HUES64 (cell line): ENCODE measurements around the gene ST6GALNAC2.
"Not testable (repeated sequence)": the region's sequence is repeated elsewhere in the genome, so short reads cannot be mapped to it uniquely, and the experiment has no call there.

ENCODE experiments used
- H3K27ac ChIP-seq: 2 replicates; pipeline ENCODE4 v1.7.0; 2013; ENCODE audit warnings: low read depth, low read length, inconsistent platforms
- H3K27me3 ChIP-seq: 2 replicates; pipeline ENCODE4 v1.6.1; 2013; ENCODE audit warnings: mild to moderate bottlenecking, low read length; ENCODE audit not compliant: insufficient read depth
- H3K36me3 ChIP-seq: 2 replicates; pipeline ENCODE4 v1.6.1; 2013; ENCODE audit warnings: mild to moderate bottlenecking, low read length; ENCODE audit not compliant: insufficient read depth
- H3K4me1 ChIP-seq: 2 replicates; pipeline ENCODE4 v1.6.1; 2013; ENCODE audit warnings: mild to moderate bottlenecking, low read length, moderate library complexity; ENCODE audit not compliant: insufficient read depth
- H3K4me3 ChIP-seq: 2 replicates; pipeline ENCODE4 v1.5.1; 2013; ENCODE audit warnings: mild to moderate bottlenecking, low read length, moderate library complexity
- H3K9ac ChIP-seq: 2 replicates; pipeline ENCODE4 v1.6.1; 2013; ENCODE audit warnings: mild to moderate bottlenecking, low read depth, low read length
- H3K9me3 ChIP-seq: 2 replicates; pipeline ENCODE4 v1.6.1; 2013; ENCODE audit warnings: low read depth, low read length; ENCODE audit not compliant: insufficient read depth
- WGBS: fragments of 150-250, 120-280 bp; methylation state at CpG from one replicate; pipeline ENCODE4 v1.1.7; 2013; ENCODE audit warnings: missing lambda C conversion rate; 5-methylcytosine and 5-hydroxymethylcytosine counted together

Gene ST6GALNAC2

GRCh38 chr17:76530095-76530723, 55.5 kb downstream of the ST6GALNAC2 start:
- Histone ChIP-seq H3K36me3 (no peaks in the 10 kb centered on the region), H3K27me3 (no peaks in the 10 kb centered on the region), H3K9me3 (no peaks in the 10 kb centered on the region), H3K9ac (no peak overlapping the region), H3K4me3 (no peak overlapping the region), H3K27ac (peak overlapping the region; percentile 41), H3K4me1 (peaks cover 10% of the 10 kb centered on the region)
- 74% methylated on average over 23 of the region's 23 CpGs for WGBS

- Histone ChIP-seq H3K4me1 (peaks cover 10% of the 10 kb centered on the region), H3K9ac (no peak overlapping the region), H3K4me3 (no peak overlapping the region), H3K36me3 (no peaks in the 10 kb centered on the region), H3K27ac (0 out of 2 replicates have a peak overlapping the region, but pooled peaks have one; percentile 30), H3K9me3 (no peaks in the 10 kb centered on the region), H3K27me3 (no peaks in the 10 kb centered on the region)
- WGBS, result 64% methylated on average over 19 of the region's 20 CpGs
Observed at GRCh38 chr17:76529224-76530094, 56.2 kb downstream of the ST6GALNAC2 start.

- Histone ChIP-seq H3K4me3 (no peak overlapping the region), H3K9ac (no peak overlapping the region), H3K27me3 (peaks cover under 1% of the 10 kb centered on the region; the same call in 1 of the 2 replicates), H3K9me3 (no peaks in the 10 kb centered on the region), H3K4me1 (peaks cover 10% of the 10 kb centered on the region), H3K36me3 (no peaks in the 10 kb centered on the region), H3K27ac (no peak overlapping the region)
- 84% methylated on average over 29 of the region's 31 CpGs for WGBS
Observed at GRCh38 chr17:76528528-76529223, 57.0 kb downstream of the ST6GALNAC2 start.

GRCh38 chr17:76528156-76528527, 57.5 kb downstream of the ST6GALNAC2 start:
- 84% methylated on average over 15 of the region's 15 CpGs for WGBS
- H3K4me3 ChIP-seq, result no peak overlapping the region
- peaks cover 6% of the 10 kb centered on the region for H3K27me3 ChIP-seq
- H3K9me3 ChIP-seq, result no peaks in the 10 kb centered on the region
- H3K36me3 ChIP-seq, result no peaks in the 10 kb centered on the region
- no peak overlapping the region for H3K27ac ChIP-seq
- H3K9ac ChIP-seq, result no peak overlapping the region
- peaks cover 14% of the 10 kb centered on the region for H3K4me1 ChIP-seq

GRCh38 chr17:76527430-76528111, 58.1 kb downstream of the ST6GALNAC2 start:
- Histone ChIP-seq H3K4me1 (peaks cover 17% of the 10 kb centered on the region), H3K9ac (no peak overlapping the region), H3K27me3 (peaks cover 6% of the 10 kb centered on the region), H3K4me3 (0 out of 2 replicates have a peak overlapping the region, but pooled peaks have one; percentile 0), H3K36me3 (no peaks in the 10 kb centered on the region), H3K27ac (no peak overlapping the region), H3K9me3 (no peaks in the 10 kb centered on the region)
- WGBS, result 23% methylated on average over 22 of the region's 26 CpGs

GRCh38 chr17:76527016-76527415, 58.6 kb downstream of the ST6GALNAC2 start:
- peaks cover 17% of the 10 kb centered on the region for H3K4me1 ChIP-seq
- not testable (repeated sequence) for H3K27ac ChIP-seq, H3K36me3 ChIP-seq, H3K9me3 ChIP-seq, H3K4me3 ChIP-seq, H3K27me3 ChIP-seq, H3K9ac ChIP-seq
- 81% methylated on average over 9 of the region's 9 CpGs for WGBS

GRCh38 chr17:76525513-76525833, 60.2 kb downstream of the ST6GALNAC2 start:
- not testable (repeated sequence) for H3K4me3 ChIP-seq, H3K9me3 ChIP-seq, H3K9ac ChIP-seq, H3K36me3 ChIP-seq, H3K27me3 ChIP-seq, H3K27ac ChIP-seq
- WGBS, result 83% methylated on average over 7 of the region's 8 CpGs
- peaks cover 17% of the 10 kb centered on the region for H3K4me1 ChIP-seq

- Histone ChIP-seq H3K4me1 (peaks cover 16% of the 10 kb centered on the region), H3K27ac (no peak overlapping the region), H3K4me3 (no peak overlapping the region)
Observed at GRCh38 chr17:76524598-76525512, 60.8 kb downstream of the ST6GALNAC2 start.

GRCh38 chr17:76523084-76524037, 62.3 kb downstream of the ST6GALNAC2 start:
- Histone ChIP-seq H3K36me3 (no peaks in the 10 kb centered on the region), H3K9me3 (no peaks in the 10 kb centered on the region), H3K4me3 (no peak overlapping the region), H3K4me1 (peaks cover 7% of the 10 kb centered on the region), H3K27me3 (peaks cover 6% of the 10 kb centered on the region), H3K27ac (no peak overlapping the region), H3K9ac (no peak overlapping the region)
- 22% methylated on average over 34 of the region's 35 CpGs for WGBS

More at GRCh38 chr17:76524598-76525512, 60.8 kb downstream of the ST6GALNAC2 start:
- WGBS, result 85% methylated on average over 25 of the region's 25 CpGs
- Histone ChIP-seq H3K9ac (no peak overlapping the region), H3K36me3 (no peaks in the 10 kb centered on the region), H3K9me3 (no peaks in the 10 kb centered on the region), H3K27me3 (peaks cover 6% of the 10 kb centered on the region)
